Measurements from ENCODE around the gene CCDC186. TPM values are rescaled to one million over a fixed set of nuclear protein-coding genes. Genes with fewer than 3 reads are reported as not detected.
A peak's percentile ranks its signal among the peaks of the same experiment; 100 is the strongest.

The CCDC186 gene
- total and polyA plus RNA-seq, 2 of the 8 experiments (the other 6 are each of a cell fraction or from before 2014, with no cell fraction given) = 3.0 to 30.3 TPM

DNA sequence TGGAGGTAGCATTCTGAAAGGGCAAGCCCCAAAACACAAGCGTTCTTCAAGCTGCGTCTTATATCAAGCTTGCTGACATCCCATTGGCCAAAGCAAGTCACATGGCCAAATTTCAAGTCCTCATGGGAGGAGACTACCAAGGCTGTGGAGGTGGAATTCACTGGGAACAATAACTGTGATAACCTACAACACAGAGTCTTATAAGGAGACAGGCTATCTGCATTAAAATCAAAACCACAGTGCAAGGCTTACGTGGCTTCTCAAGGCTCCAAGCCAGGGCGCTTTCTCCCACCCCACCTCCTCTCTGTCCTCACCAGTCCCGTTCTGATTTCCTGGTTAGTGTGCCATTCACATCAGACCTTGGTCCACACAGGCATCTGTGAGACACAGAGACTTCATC, 91.0 kb downstream of the CCDC186 start:
- Histone ChIP-seq H2BK15ac (ENCODE audit: low read length) (no peak overlapping the region), H3K56ac (replicated peaks; ENCODE audit: insufficient read length, low read depth, low read length) (no peak overlapping the region), H2BK5ac (ENCODE audit: low read depth, low read length) (no peak overlapping the region), H3K4me2 (ENCODE audit: insufficient read depth in 1 of 2, low read depth in 2 of 2, low read length in 2 of 2) (no peak overlapping the region), H2BK120ac (replicated peaks; ENCODE audit: low read depth, low read length) (no peak overlapping the region), H3K27ac (ENCODE audit: low read depth, low read length) (no peak overlapping the region), H2AFZ (ENCODE audit: low read length) (peak overlapping the region; percentile 30; the same call in 1 of the 2 replicates), H2AK5ac (ENCODE audit: low read depth, low read length) (no peak overlapping the region), H4K8ac (ENCODE audit: extremely low read depth, insufficient read depth, low read length) (no peak overlapping the region), H4K5ac (ENCODE audit: insufficient read length, low read depth, low read length) (no peak overlapping the region), H3K4me3 (ENCODE audit: extremely low read depth in 1 of 4, insufficient read depth in 2 of 4, low read depth in 3 of 4, low read length in 4 of 4) (no peak overlapping the region), H3K18ac (ENCODE audit: extremely low read depth, low read length) (no peak overlapping the region), H3K4me1 (replicated peaks in 1 of 4; ENCODE audit: control insufficient read depth in 3 of 4, insufficient read depth in 4 of 4, low read length in 3 of 4) (no peaks in the 10 kb centered on the region), H3K23ac (ENCODE audit: insufficient read length) (no peak overlapping the region), H4K91ac (replicated peaks; ENCODE audit: insufficient read length, low read length) (no peak overlapping the region), H3K23me2 (ENCODE audit: low read depth, low read length) (no peaks in the 10 kb centered on the region), H3K14ac (ENCODE audit: insufficient read length) (no peak overlapping the region), H2BK20ac (ENCODE audit: low read length) (no peak overlapping the region), H3K9me3 (ENCODE audit: insufficient read depth in 2 of 2, low read depth in 1 of 2, low read length in 1 of 2) (peaks cover 0 to 3% of the 10 kb centered on the region in 2 experiments; a peak in 1 of 4 replicates), H3K27me3 (replicated peaks in 1 of 4; ENCODE audit: control insufficient read depth in 3 of 4, extremely low read depth in 1 of 4, insufficient read depth in 3 of 4, low read length in 3 of 4) (no peaks in the 10 kb centered on the region), H3K79me1 (ENCODE audit: low read depth, low read length) (no peaks in the 10 kb centered on the region), H3K36me3 (ENCODE audit: control insufficient read depth in 2 of 4, insufficient read depth in 4 of 4, low read length in 3 of 4) (no peaks in the 10 kb centered on the region), H3K4ac (replicated peaks; ENCODE audit: insufficient read length, low read depth, low read length) (no peak overlapping the region), H4K20me1 (replicated peaks in 1 of 2; ENCODE audit: control insufficient read depth in 1 of 2, insufficient read depth in 2 of 2, low read length in 2 of 2) (no peaks in the 10 kb centered on the region), H3K79me2 (ENCODE audit: control insufficient read depth in 1 of 2, insufficient read depth in 2 of 2, low read length in 2 of 2) (no peaks in the 10 kb centered on the region), H2BK12ac (ENCODE audit: low read depth, low read length) (no peak overlapping the region), H3K9ac (replicated peaks in 1 of 4; ENCODE audit: extremely low read depth in 1 of 4, low read depth in 3 of 4, low read length in 3 of 4) (no peak overlapping the region)
- ChIA-PET POLR2A (ENCODE audit: partially characterized antibody) (no interaction called here), CTCF (ENCODE audit: partially characterized antibody) (no interaction called here)
- 91% methylated on average over 5 of the region's 5 CpGs; no CpG with 5 or more reads in 1 of the 2 experiments for WGBS, 2 experiments (ENCODE audit: extremely low coverage in 1 of 2, insufficient coverage in 1 of 2, insufficient read length in 1 of 2, insufficient replicate concordance in 2 of 2, low coverage in 1 of 2, low lambda C conversion rate in 2 of 2, missing lambda C conversion rate in 1 of 2)
- TF ChIP-seq EP300 (IDR thresholded peaks at IDR 0.05; ENCODE audit: borderline replicate concordance in 1 of 2, low read depth in 2 of 2, low read length in 2 of 2) (no peak), SAP30 (IDR thresholded peaks at IDR 0.05; ENCODE audit: insufficient read depth, insufficient replicate concordance, low read length) (no peak), JUND (IDR thresholded peaks at IDR 0.05; ENCODE audit: low read length) (no peak), CBX5 (IDR thresholded peaks at IDR 0.05; ENCODE audit: low read depth, low read length) (no peak), ATF3 (IDR thresholded peaks at IDR 0.05; ENCODE audit: insufficient read depth, low read depth, low read length) (0 out of 2 replicates have a peak, but pooled peaks have one; percentile 33), KDM5A (IDR thresholded peaks at IDR 0.05; ENCODE audit: low read length) (no peak), KDM1A (IDR thresholded peaks at IDR 0.05; ENCODE audit: borderline replicate concordance, low read length) (no peak)
- no peak for DNase-seq (ENCODE audit: low read depth in 1 of 2, low spot score in 2 of 2)
- no peak for FAIRE-seq
